Ascending aorta (tissue), 2 donors: ENCODE measurements around the gene SYPL2. TPM values are rescaled to one million over a fixed set of nuclear protein-coding genes. Genes with fewer than 3 reads are reported as not detected.
A peak's percentile ranks its signal among the peaks of the same experiment; 100 is the strongest.

Experiments used
- DNase-seq, 2 donors: peaks; one replicate each; pipeline ENCODE4 v3.0.0-alpha.2; 2019; ENCODE audit warnings: low spot score in 2 of 2
- H3K27ac ChIP-seq, 2 donors: fragments of 200-600 bp; sonication (generic); one replicate each; pipeline ENCODE4 v1.5.1; 2016 to 2017; ENCODE audit warnings: mild to moderate bottlenecking in 1 of 2
- H3K27me3 ChIP-seq: fragments of 200-600 bp; sonication (generic); one replicate; pipeline ENCODE4 v1.5.1; 2017
- H3K36me3 ChIP-seq, 2 donors: fragments of 200-600 bp; sonication (generic); one replicate each; pipeline ENCODE4 v1.5.1; 2016
- H3K4me1 ChIP-seq, 2 donors: fragments of 200-600 bp; sonication (generic); one replicate each; pipeline ENCODE4 v1.5.1; 2016 to 2017; ENCODE audit warnings: mild to moderate bottlenecking in 1 of 2
- H3K4me3 ChIP-seq, 2 donors: fragments of 200-600 bp; sonication (generic); one replicate each; pipeline ENCODE4 v1.5.1; 2016 to 2017; ENCODE audit warnings: mild to moderate bottlenecking in 1 of 2
- H3K9me3 ChIP-seq, 2 donors: fragments of 200-600 bp; sonication (generic); one replicate each; pipeline ENCODE4 v1.5.1; 2016
- CTCF ChIP-seq, 3 experiments: fragments of 200-600 bp in 2 of 3; fragments of 450-650 bp in 1 of 3; sonication (generic) in 2 of 3; IDR thresholded peaks; one replicate each; pipeline ENCODE4 v1.5.1; 2016 to 2019; ENCODE audit warnings: antibody characterized with exemption in 3 of 3, mild to moderate bottlenecking in 1 of 3, moderate library complexity in 1 of 3
- intact Hi-C: fragments of 100-400 bp; cut with DNase I; formaldehyde crosslinking; loops from one replicate; pipeline ENCODE4 v1.15.1; 2023
- total RNA-seq: library from RNA; depleted of rRNA; stranded (reverse); fragments of >200 nt; gene quantifications from one replicate; pipeline ENCODE4 v1.1.0, GENCODE V29; 2016

The SYPL2 gene
- total RNA-seq, 1 donor from 2014 or later: 8.1 TPM

DNA sequence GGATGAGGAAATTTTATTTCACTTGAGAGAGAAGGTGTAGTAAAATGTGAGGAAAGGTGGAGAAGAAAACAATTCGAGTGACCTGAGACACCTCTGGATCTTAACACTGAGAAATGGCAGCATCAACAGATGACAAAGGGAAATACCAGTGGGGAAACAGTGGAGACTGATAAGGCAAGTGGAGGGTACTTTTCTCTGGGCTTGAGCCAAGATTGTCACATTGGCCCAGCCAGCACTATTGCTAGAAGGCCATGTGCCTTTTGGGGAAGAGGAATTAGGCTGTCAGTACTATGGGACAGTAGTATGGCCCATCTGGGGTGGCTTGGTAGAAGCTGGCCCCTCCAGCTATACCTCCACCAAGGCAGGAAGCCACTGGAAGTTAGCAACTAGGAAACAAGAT lies 8.4 kb downstream of the SYPL2 start:
- TF ChIP-seq CTCF (IDR thresholded peaks at IDR 0.05): no peak
- Histone ChIP-seq H3K4me3 (no peak overlapping the region), H3K9me3 (no peaks in the 10 kb centered on the region), H3K4me1 (no peaks in the 10 kb centered on the region), H3K27me3 (no peaks in the 10 kb centered on the region), H3K27ac (no peak overlapping the region), H3K36me3 (peaks cover 0 to 3% of the 10 kb centered on the region in 2 donors)
- intact Hi-C loops: no loop called here
- DNase-seq: no peak

DNA sequence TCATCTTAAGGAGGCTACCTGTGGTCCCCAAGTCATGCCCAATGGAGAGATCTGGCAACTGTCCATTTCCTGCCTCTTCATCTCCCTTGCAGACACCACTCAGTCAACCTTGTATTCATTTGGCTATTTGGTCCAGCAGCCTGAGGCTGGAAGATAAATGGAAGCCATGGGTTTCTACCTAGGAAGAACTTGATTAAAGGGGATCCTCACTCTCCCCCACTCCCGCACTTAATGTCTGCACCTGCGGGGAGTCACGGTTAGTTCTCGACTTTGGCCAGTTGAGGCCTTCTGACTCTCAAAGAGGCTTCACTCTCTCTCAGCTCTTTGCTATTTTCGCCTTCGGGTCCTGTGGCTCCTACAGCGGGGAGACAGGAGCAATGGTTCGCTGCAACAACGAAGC lies 8.9 kb downstream of the SYPL2 start:
- intact Hi-C loops: no loop called here
- Histone ChIP-seq H3K27me3 (no peaks in the 10 kb centered on the region), H3K4me3 (no peak overlapping the region), H3K36me3 (peaks cover 0 to 3% of the 10 kb centered on the region in 2 donors), H3K27ac (no peak overlapping the region), H3K4me1 (no peaks in the 10 kb centered on the region), H3K9me3 (no peaks in the 10 kb centered on the region)
- no peak for DNase-seq
- no peak for TF ChIP-seq CTCF (IDR thresholded peaks at IDR 0.05)

DNA sequence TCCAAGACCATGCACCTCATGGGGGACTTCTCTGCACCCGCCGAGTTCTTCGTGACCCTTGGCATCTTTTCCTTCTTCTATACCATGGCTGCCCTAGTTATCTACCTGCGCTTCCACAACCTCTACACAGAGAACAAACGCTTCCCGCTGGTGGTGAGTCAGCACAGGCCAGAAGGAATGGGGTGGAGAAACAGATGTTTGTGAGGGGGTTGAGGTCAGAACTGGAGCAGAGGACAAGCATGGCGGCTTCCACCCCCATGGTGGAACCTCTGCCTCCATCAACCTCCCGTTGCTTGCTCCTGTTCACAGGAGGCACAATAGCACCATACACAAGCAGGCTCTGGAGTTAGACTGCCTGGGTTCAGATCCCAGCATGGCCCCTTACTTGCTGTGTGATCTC lies 10.5 kb downstream of the SYPL2 start:
- Histone ChIP-seq H3K36me3 (peaks cover 0 to 3% of the 10 kb centered on the region in 2 donors), H3K4me1 (no peaks in the 10 kb centered on the region), H3K27ac (no peak overlapping the region), H3K4me3 (no peak overlapping the region), H3K9me3 (no peaks in the 10 kb centered on the region), H3K27me3 (no peaks in the 10 kb centered on the region)
- DNase-seq: peak in 1 of 2 donors; percentile 39
- intact Hi-C loops: no loop called here
- TF ChIP-seq CTCF (IDR thresholded peaks at IDR 0.05): no peak

DNA sequence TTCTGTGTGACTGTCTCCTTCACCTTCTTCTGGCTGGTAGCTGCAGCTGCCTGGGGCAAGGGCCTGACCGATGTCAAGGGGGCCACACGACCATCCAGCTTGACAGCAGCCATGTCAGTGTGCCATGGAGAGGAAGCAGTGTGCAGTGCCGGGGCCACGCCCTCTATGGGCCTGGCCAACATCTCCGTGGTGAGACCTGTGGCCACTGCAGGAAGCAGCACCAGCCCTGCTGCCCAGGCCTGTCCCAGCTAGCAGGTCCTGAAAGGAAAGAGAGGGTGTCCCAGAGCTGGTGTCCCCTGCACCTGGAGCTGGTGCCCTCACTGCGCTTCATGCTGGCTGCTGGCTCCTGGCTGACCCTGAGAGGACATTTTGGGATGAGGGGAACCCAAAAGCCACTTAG lies 11.5 kb downstream of the SYPL2 start:
- H3K27me3 ChIP-seq: no peaks in the 10 kb centered on the region
- no peak overlapping the region for H3K4me3 ChIP-seq
- intact Hi-C loops: no loop called here
- H3K9me3 ChIP-seq: no peaks in the 10 kb centered on the region
- peaks cover 0 to under 1% of the 10 kb centered on the region in 2 donors for H3K4me1 ChIP-seq
- no peak for TF ChIP-seq CTCF (IDR thresholded peaks at IDR 0.05)
- peaks cover 0 to 3% of the 10 kb centered on the region in 2 donors for H3K36me3 ChIP-seq
- DNase-seq: peak in 1 of 2 donors; percentile 39
- no peak overlapping the region for H3K27ac ChIP-seq

GRCh38 chr1:109478806-109479205 lies 12.5 kb downstream of the SYPL2 start:
- intact Hi-C loops: no loop called here
- Histone ChIP-seq H3K27ac (no peak overlapping the region), H3K4me1 (peaks cover 0 to 3% of the 10 kb centered on the region in 2 donors), H3K9me3 (no peaks in the 10 kb centered on the region), H3K36me3 (peaks cover 0 to 3% of the 10 kb centered on the region in 2 donors), H3K4me3 (no peak overlapping the region), H3K27me3 (no peaks in the 10 kb centered on the region)
- peak in 1 of 2 donors; percentile 50 for DNase-seq
- TF ChIP-seq CTCF (IDR thresholded peaks at IDR 0.05): no peak

- peak in 1 of 2 donors; percentile 52 for DNase-seq
- Histone ChIP-seq H3K27me3 (no peaks in the 10 kb centered on the region), H3K4me3 (no peak overlapping the region), H3K27ac (no peak overlapping the region), H3K36me3 (peaks cover 0 to 3% of the 10 kb centered on the region in 2 donors), H3K4me1 (peaks cover 2 to 3% of the 10 kb centered on the region in 2 donors), H3K9me3 (no peaks in the 10 kb centered on the region)
- TF ChIP-seq CTCF (IDR thresholded peaks at IDR 0.05): no peak
- intact Hi-C loops: no loop called here
These were observed 13.0 kb downstream of the SYPL2 start for GRCh38 chr1:109479311-109479710.
